Measurements from ENCODE around the gene WDR70. TPM values are rescaled to one million over a fixed set of nuclear protein-coding genes. Genes with fewer than 3 reads are reported as not detected.
A peak's percentile ranks its signal among the peaks of the same experiment; 100 is the strongest.

Gene WDR70
- polyA plus RNA-seq, 1 of the 3 experiments (the other 2 are of a cell fraction): 14.2 TPM

DNA sequence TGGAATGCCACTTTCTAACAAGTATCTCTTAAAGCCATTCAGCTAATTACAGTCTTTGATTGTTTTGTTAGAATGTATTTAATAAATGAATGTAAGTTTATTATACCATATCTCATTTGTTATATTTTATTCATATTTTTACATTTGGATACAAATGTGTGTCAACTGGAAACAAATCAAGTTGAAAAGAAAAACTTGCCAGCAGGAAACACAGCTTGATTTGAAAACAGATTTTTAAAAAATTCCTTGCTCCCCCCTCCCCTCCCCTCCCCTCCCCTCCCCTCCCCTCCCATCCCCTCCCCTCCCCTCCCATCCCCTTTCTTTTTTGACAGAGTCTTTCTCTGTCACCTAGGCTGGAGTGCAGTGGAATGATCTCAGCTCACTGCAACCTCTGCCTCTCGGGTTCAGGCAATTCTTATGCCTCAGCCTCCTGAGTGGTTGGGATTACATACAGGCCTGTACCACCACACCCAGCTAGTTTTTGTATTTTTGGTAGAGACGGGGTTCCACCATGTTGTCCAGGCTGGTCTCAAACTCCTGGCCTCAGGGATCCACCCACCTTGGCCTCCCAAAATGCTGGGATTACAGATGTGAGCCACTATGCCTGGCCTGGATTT, 227.6 kb downstream of the WDR70 start (continued):
- TF ChIP-seq TAF1 (IDR thresholded peaks at IDR 0.05; ENCODE audit: borderline replicate concordance, low read depth, low read length) (no peak), USF1 (IDR thresholded peaks at IDR 0.05; ENCODE audit: borderline replicate concordance, low read depth) (no peak)

DNA sequence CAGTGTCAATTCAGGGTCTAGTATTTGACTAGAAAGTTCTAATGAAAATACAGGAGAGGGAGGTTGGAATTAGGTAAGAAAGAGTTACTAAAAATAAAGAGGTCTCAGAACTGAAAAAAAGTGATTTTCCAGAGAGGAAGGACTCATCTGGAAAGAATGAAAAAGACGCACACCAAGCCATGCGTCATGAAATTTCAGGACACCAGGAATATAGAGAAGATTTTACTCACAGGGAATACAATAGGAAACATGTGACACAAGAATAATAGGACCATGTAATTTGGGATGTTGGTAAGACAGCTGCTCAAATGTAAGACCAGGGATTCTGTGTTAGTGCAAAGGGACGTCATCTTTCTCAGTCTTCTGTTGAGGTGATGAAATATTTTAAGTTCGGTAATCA, 236.1 kb downstream of the WDR70 start:
- ChIA-PET POLR2A (no interaction called here), CTCF (no interaction called here)
- no peaks in the 10 kb centered on the region for H3K79me2 ChIP-seq (ENCODE audit: insufficient read depth)
- no peaks in the 10 kb centered on the region for H4K20me1 ChIP-seq (ENCODE audit: insufficient read depth)
- H3K36me3 ChIP-seq (replicated peaks in 1 of 2; ENCODE audit: control insufficient read depth in 1 of 2, insufficient read depth in 2 of 2, low read length in 1 of 2): peaks cover 0 to 8% of the 10 kb centered on the region in 2 experiments
- no peak overlapping the region for H3K4me3 ChIP-seq (ENCODE audit: low read depth in 2 of 2, low read length in 1 of 2)
- H3K9me2 ChIP-seq: no peaks in the 10 kb centered on the region
- peaks cover 0 to 22% of the 10 kb centered on the region in 2 experiments; a peak in 2 of 4 replicates for H3K4me1 ChIP-seq (ENCODE audit: control insufficient read depth in 1 of 2, insufficient read depth in 2 of 2, low read depth in 1 of 2, low read length in 1 of 2)
- H3F3A ChIP-seq (replicated peaks; ENCODE audit: insufficient read depth): peaks cover 25% of the 10 kb centered on the region
- peak overlapping the region; percentile 34 to 88; a peak in 3 of 4 replicates for H3K27ac ChIP-seq (ENCODE audit: low read depth in 2 of 2, low read length in 1 of 2)
- H2AFZ ChIP-seq (ENCODE audit: low read depth): no peak overlapping the region
- peak overlapping the region; percentile 41; the same call in 1 of the 2 replicates for H3K9ac ChIP-seq
- DNase-seq: no peak
- H3K27me3 ChIP-seq (ENCODE audit: insufficient read depth): no peaks in the 10 kb centered on the region
- no peaks in the 10 kb centered on the region for H3K9me3 ChIP-seq
- WGBS (ENCODE audit: low lambda C conversion rate): 44% methylated on average over 4 of the region's 4 CpGs
- peak overlapping the region; percentile 19; the same call in 1 of the 2 replicates for H3K4me2 ChIP-seq
- TF ChIP-seq MEF2A (IDR thresholded peaks at IDR 0.05; ENCODE audit: borderline replicate concordance, low read depth): peak; percentile 42; the same call in 1 of the 2 replicates
- TF ChIP-seq ELF1 (IDR thresholded peaks at IDR 0.05): no peak
- TF ChIP-seq REST (IDR thresholded peaks at IDR 0.05; ENCODE audit: low read depth, low read length): no peak
- no peak for TF ChIP-seq FOXJ3 (CRISPR knock-in tag; IDR thresholded peaks at IDR 0.05)
- TF ChIP-seq USF1 (IDR thresholded peaks at IDR 0.05; ENCODE audit: borderline replicate concordance, low read depth): no peak
- no peak for TF ChIP-seq RCOR1 (IDR thresholded peaks at IDR 0.05; ENCODE audit: low read length)
- TF ChIP-seq, protein P1, sequence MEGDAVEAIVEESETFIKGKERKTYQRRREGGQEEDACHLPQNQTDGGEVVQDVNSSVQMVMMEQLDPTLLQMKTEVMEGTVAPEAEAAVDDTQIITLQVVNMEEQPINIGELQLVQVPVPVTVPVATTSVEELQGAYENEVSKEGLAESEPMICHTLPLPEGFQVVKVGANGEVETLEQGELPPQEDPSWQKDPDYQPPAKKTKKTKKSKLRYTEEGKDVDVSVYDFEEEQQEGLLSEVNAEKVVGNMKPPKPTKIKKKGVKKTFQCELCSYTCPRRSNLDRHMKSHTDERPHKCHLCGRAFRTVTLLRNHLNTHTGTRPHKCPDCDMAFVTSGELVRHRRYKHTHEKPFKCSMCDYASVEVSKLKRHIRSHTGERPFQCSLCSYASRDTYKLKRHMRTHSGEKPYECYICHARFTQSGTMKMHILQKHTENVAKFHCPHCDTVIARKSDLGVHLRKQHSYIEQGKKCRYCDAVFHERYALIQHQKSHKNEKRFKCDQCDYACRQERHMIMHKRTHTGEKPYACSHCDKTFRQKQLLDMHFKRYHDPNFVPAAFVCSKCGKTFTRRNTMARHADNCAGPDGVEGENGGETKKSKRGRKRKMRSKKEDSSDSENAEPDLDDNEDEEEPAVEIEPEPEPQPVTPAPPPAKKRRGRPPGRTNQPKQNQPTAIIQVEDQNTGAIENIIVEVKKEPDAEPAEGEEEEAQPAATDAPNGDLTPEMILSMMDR (IDR thresholded peaks at IDR 0.05): no peak
- TF ChIP-seq RFX5 (IDR thresholded peaks at IDR 0.05; ENCODE audit: low read length): no peak
- TF ChIP-seq SMC3 (IDR thresholded peaks at IDR 0.05; ENCODE audit: low read depth, low read length): no peak
- TF ChIP-seq GATA2 (CRISPR knock-in tag; IDR thresholded peaks at IDR 0.05): no peak
- TF ChIP-seq, protein P2, sequence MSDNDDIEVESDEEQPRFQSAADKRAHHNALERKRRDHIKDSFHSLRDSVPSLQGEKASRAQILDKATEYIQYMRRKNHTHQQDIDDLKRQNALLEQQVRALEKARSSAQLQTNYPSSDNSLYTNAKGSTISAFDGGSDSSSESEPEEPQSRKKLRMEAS (IDR thresholded peaks at IDR 0.05; ENCODE audit: low read depth): no peak
- TF ChIP-seq TCF12 (IDR thresholded peaks at IDR 0.05): peak; percentile 73
- TF ChIP-seq FOXM1 (IDR thresholded peaks at IDR 0.05; ENCODE audit: low read depth): no peak
- TF ChIP-seq PBX3 (IDR thresholded peaks at IDR 0.05): no peak
- TF ChIP-seq YY1 (IDR thresholded peaks at IDR 0.05; ENCODE audit: low read depth): no peak
- no peak for TF ChIP-seq IRF3 (IDR thresholded peaks at IDR 0.05; ENCODE audit: low read depth, low read length)
- TF ChIP-seq NRF1 (IDR thresholded peaks at IDR 0.05; ENCODE audit: low read depth, low read length): no peak
- TF ChIP-seq RXRA (IDR thresholded peaks at IDR 0.05; ENCODE audit: borderline replicate concordance, low read depth): no peak
- no peak for TF ChIP-seq CHD2 (IDR thresholded peaks at IDR 0.05; ENCODE audit: low read length, partially characterized antibody)
- TF ChIP-seq JUND (IDR thresholded peaks at IDR 0.05): peak; percentile 78
- TF ChIP-seq RAD21 (IDR thresholded peaks at IDR 0.05; ENCODE audit: low read length): no peak
- TF ChIP-seq TEAD4 (IDR thresholded peaks at IDR 0.05; ENCODE audit: borderline replicate concordance, insufficient read depth): peak; percentile 39; the same call in 1 of the 2 replicates
